Effector memory CD4-positive, alpha-beta T cell (primary cell): Measurements from ENCODE around the gene LDLRAD4.

Experiments used
- DNase-seq, 3 donors: peaks; one replicate each; pipeline ENCODE4 v3.0.0-alpha.2; 2020
- H3K27ac ChIP-seq: 2 replicates; pipeline ENCODE4 v1.7.0; 2013; ENCODE audit warnings: mild to moderate bottlenecking, low read length, moderate library complexity; ENCODE audit not compliant: insufficient read depth, poor library complexity, severe bottlenecking
- H3K27me3 ChIP-seq: replicated peaks from 2 replicates; pipeline ENCODE4 v1.7.0; 2013; ENCODE audit warnings: mild to moderate bottlenecking, low read length; ENCODE audit not compliant: insufficient read depth, control insufficient read depth, poor library complexity, severe bottlenecking
- H3K36me3 ChIP-seq: 2 replicates; pipeline ENCODE4 v1.7.0; 2013; ENCODE audit warnings: mild to moderate bottlenecking, low read length, moderate library complexity; ENCODE audit not compliant: control insufficient read depth, insufficient read depth
- H3K4me1 ChIP-seq: 2 replicates; pipeline ENCODE4 v1.7.0; 2013; ENCODE audit warnings: low read length, mild to moderate bottlenecking; ENCODE audit not compliant: control insufficient read depth, insufficient read depth, poor library complexity, severe bottlenecking
- H3K4me3 ChIP-seq: 2 replicates; pipeline ENCODE4 v1.7.0; 2013; ENCODE audit warnings: low read length, low read depth, mild to moderate bottlenecking; ENCODE audit not compliant: insufficient read depth, poor library complexity, severe bottlenecking
- H3K9me3 ChIP-seq: 2 replicates; pipeline ENCODE4 v1.7.0; 2013; ENCODE audit warnings: mild to moderate bottlenecking, low read length, moderate library complexity; ENCODE audit not compliant: control insufficient read depth

The LDLRAD4 gene

GRCh38 chr18:13199169-13199568 lies 19.4 kb upstream of the LDLRAD4 start:
- H3K9me3 ChIP-seq, result no peaks in the 10 kb centered on the region
- DNase-seq, result no peak
- H3K4me3 ChIP-seq, result no peak overlapping the region
- no peak overlapping the region for H3K27ac ChIP-seq
- H3K27me3 ChIP-seq, result no peaks in the 10 kb centered on the region
- no peaks in the 10 kb centered on the region for H3K36me3 ChIP-seq
- H3K4me1 ChIP-seq, result no peaks in the 10 kb centered on the region

GRCh38 chr18:13201292-13201691 lies 17.3 kb upstream of the LDLRAD4 start:
- Histone ChIP-seq H3K27ac (no peak overlapping the region), H3K4me1 (no peaks in the 10 kb centered on the region), H3K27me3 (no peaks in the 10 kb centered on the region), H3K4me3 (no peak overlapping the region), H3K9me3 (no peaks in the 10 kb centered on the region), H3K36me3 (no peaks in the 10 kb centered on the region)
- DNase-seq, result no peak

GRCh38 chr18:13202571-13202970 lies 16.0 kb upstream of the LDLRAD4 start:
- no peaks in the 10 kb centered on the region for H3K4me1 ChIP-seq
- no peaks in the 10 kb centered on the region for H3K36me3 ChIP-seq
- no peak for DNase-seq
- no peak overlapping the region for H3K4me3 ChIP-seq
- H3K27ac ChIP-seq, result no peak overlapping the region
- H3K27me3 ChIP-seq, result no peaks in the 10 kb centered on the region
- H3K9me3 ChIP-seq, result no peaks in the 10 kb centered on the region

GRCh38 chr18:13206301-13206700 lies 12.3 kb upstream of the LDLRAD4 start:
- Histone ChIP-seq H3K27me3 (no peaks in the 10 kb centered on the region), H3K36me3 (no peaks in the 10 kb centered on the region), H3K4me1 (no peaks in the 10 kb centered on the region), H3K9me3 (no peaks in the 10 kb centered on the region), H3K4me3 (no peak overlapping the region), H3K27ac (no peak overlapping the region)
- no peak for DNase-seq

- H3K36me3 ChIP-seq, result no peaks in the 10 kb centered on the region
- H3K4me1 ChIP-seq, result no peaks in the 10 kb centered on the region
- no peaks in the 10 kb centered on the region for H3K27me3 ChIP-seq
- H3K4me3 ChIP-seq, result no peak overlapping the region
- H3K9me3 ChIP-seq, result no peaks in the 10 kb centered on the region
- DNase-seq, result no peak
- H3K27ac ChIP-seq, result no peak overlapping the region
Measured at GRCh38 chr18:13207294-13207693, 11.3 kb upstream of the LDLRAD4 start.

- H3K27ac ChIP-seq, result no peak overlapping the region
- no peaks in the 10 kb centered on the region for H3K36me3 ChIP-seq
- H3K4me3 ChIP-seq, result no peak overlapping the region
- no peaks in the 10 kb centered on the region for H3K27me3 ChIP-seq
- H3K9me3 ChIP-seq, result no peaks in the 10 kb centered on the region
- no peak for DNase-seq
- H3K4me1 ChIP-seq, result peaks cover 2% of the 10 kb centered on the region
Measured at GRCh38 chr18:13211534-13211933, 7.0 kb upstream of the LDLRAD4 start.

- Histone ChIP-seq H3K4me1 (peaks cover 8% of the 10 kb centered on the region), H3K36me3 (no peaks in the 10 kb centered on the region), H3K4me3 (no peak overlapping the region), H3K27ac (no peak overlapping the region), H3K27me3 (no peaks in the 10 kb centered on the region), H3K9me3 (no peaks in the 10 kb centered on the region)
- DNase-seq, result no peak
Measured at GRCh38 chr18:13213036-13213795, 5.3 kb upstream of the LDLRAD4 start.

GRCh38 chr18:13214609-13215008 lies 4.0 kb upstream of the LDLRAD4 start:
- Histone ChIP-seq H3K4me1 (peaks cover 8% of the 10 kb centered on the region), H3K4me3 (no peak overlapping the region), H3K9me3 (no peaks in the 10 kb centered on the region), H3K27ac (no peak overlapping the region), H3K36me3 (no peaks in the 10 kb centered on the region), H3K27me3 (no peaks in the 10 kb centered on the region)
- DNase-seq, result no peak

- Histone ChIP-seq H3K36me3 (no peaks in the 10 kb centered on the region), H3K4me3 (peak overlapping the region; percentile 38), H3K4me1 (peaks cover 8% of the 10 kb centered on the region), H3K27me3 (no peaks in the 10 kb centered on the region), H3K9me3 (no peaks in the 10 kb centered on the region), H3K27ac (peak overlapping the region; percentile 4)
- peak in 2 of 3 donors; percentile 26 to 30 for DNase-seq
Measured at GRCh38 chr18:13216092-13216582, 2.4 kb upstream of the LDLRAD4 start.

- peak in 2 of 3 donors; percentile 31 for DNase-seq
- no peaks in the 10 kb centered on the region for H3K36me3 ChIP-seq
- H3K27ac ChIP-seq, result peak overlapping the region; percentile 52
- peaks cover 8% of the 10 kb centered on the region for H3K4me1 ChIP-seq
- peak overlapping the region; percentile 81 for H3K4me3 ChIP-seq
- H3K9me3 ChIP-seq, result no peaks in the 10 kb centered on the region
- no peaks in the 10 kb centered on the region for H3K27me3 ChIP-seq
Measured at GRCh38 chr18:13216711-13217465, 1.7 kb upstream of the LDLRAD4 start.
